T-helper 1 cell (primary cell): Measurements from ENCODE around the gene MISP3.
A peak's percentile ranks its signal among the peaks of the same experiment; 100 is the strongest.
"Not testable (repeated sequence)": the region's sequence is repeated elsewhere in the genome, so short reads cannot be mapped to it uniquely, and the experiment has no call there.

Source experiments
- DNase-seq, 5 donors: peaks; one replicate each; pipeline ENCODE4 v3.0.0-alpha.2; 2012 to 2020
- total RNA-seq, 4 donors: gene quantifications; one replicate each; lab custom pipeline; 2026; lab: John Stamatoyannopoulos, UW

MISP3 gene
- total RNA-seq: 0.54 to 1.7 (median 1.1) reads per million in 4 donors

DNA sequence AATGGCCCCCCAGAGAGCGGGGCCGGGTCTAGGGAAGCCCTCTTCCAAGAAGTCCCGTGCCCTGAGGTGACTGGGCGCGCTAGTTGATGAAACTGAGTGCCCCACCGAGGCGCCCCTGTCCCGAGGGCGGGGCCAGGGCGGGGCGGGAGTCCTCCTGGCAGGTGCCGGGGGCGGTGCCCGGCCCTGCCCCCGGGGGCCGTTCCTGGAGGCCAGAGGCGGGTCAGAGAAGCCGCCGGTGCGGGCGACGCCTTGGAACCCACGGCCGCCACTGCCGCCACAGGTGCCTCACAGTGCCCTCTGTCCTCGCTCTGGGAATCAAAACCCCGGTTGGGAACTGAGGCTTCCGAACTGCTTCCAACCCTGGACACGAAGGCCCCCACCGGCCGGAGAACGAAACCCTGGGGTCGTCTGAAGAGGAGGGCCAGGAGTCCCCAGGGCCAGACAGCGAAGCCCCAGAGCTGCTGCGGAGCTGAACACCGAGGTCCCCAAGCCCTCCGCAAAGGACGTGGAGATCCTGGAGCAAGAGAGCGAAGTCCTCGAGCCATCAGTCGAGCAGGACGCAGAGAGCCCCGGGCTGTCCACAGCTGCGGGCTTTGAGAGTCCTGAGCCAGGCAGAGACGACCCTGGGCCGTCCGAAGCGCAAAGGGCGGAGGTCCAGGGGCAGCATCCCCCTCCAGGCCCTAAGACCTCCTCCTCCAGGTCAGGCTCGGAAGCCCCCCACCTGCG, at the start of gene MISP3:
TSS of gene MISP3 (plus strand) at position 252 of the 726 bp plus-strand sequence. CDS start 524 bp downstream, outside the sequence.
- DNase-seq: peak in 1 of 5 donors; percentile 43

GRCh38 chr19:14023404-14024235, 49.0 kb upstream of the MISP3 start:
- DNase-seq: no peak

DNA sequence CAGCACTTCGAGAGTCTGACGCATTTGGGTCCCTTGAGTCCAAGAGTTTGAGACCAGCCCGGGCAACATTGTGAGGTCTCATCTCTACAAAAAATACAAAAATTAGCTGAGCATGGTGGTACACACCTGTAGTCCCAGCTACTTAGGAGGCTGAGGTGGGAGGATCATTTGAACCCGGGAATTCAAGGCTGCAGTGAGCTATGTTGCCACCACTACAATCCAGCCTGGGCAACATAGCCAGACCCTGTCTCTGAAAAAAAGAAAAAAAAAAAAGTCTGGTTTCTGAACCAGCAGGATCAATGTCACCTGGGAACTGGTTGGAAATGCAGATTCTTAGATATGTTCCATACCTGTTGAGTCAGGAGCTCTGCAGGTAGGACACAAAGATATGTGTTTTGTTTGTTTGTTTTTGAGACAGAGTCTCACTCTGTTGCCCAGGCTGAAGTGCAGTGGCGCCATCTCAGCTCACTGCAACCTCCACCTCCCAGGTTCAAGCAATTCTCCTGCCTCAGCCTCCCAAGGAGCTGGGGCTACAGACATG, 45.9 kb upstream of the MISP3 start:
- DNase-seq: not testable (repeated sequence)

GRCh38 chr19:14027856-14028450, 44.6 kb upstream of the MISP3 start, which contains the start of gene RLN3:
Gene RLN3 (plus strand): TSS chr19:14028148. CDS start chr19:14028205, 57 bp downstream.
- no peak for DNase-seq

GRCh38 chr19:14028901-14029300, 43.7 kb upstream of the MISP3 start:
- no peak for DNase-seq

DNA sequence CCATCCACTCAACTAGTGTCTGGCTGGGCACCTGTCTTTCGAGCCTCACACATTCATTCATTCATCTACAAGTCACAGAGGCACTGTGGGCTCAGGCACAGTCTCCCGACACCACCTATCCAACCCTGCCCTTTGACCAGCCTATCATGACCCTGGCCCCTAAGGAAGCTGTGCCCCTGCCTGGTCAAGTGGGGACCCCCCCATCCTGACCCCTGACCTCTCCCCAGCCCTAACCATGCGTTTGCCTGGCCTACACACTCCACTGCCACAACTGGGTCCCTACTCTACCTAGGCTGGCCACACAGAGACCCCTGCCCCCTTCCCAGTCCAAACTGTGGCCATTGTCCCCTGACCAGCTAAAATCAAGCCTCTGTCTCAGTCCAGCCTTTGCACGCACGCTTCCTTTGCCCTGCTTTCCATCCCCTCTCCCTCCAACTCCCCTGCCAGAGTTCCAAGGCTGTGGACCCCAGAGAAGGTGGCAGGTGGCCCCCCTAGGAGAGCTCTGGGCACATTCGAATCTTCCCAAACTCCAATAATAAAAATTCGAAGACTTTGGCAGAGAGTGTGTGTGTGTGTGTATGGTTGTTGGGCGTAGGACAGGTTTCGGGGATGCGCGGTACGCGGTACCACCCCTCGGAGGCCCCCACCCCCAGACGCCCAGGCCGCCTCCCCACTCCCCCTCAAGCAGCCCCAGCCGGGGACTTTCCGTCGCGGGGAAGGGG, 41.4 kb upstream of the MISP3 start:
- DNase-seq: peak in 2 of 5 donors; percentile 63 to 78

GRCh38 chr19:14031719-14032480, 40.7 kb upstream of the MISP3 start, which contains the start of gene IL27RA:
Gene IL27RA (plus strand): TSS chr19:14031762. CDS start chr19:14031873, 111 bp downstream.
- DNase-seq: peak; percentile 58 to 79 (median 72)

- no peak for DNase-seq
Observed at GRCh38 chr19:14033946-14034345, 38.6 kb upstream of the MISP3 start.

GRCh38 chr19:14035159-14035558, 37.4 kb upstream of the MISP3 start:
- DNase-seq: not testable (repeated sequence)

DNA sequence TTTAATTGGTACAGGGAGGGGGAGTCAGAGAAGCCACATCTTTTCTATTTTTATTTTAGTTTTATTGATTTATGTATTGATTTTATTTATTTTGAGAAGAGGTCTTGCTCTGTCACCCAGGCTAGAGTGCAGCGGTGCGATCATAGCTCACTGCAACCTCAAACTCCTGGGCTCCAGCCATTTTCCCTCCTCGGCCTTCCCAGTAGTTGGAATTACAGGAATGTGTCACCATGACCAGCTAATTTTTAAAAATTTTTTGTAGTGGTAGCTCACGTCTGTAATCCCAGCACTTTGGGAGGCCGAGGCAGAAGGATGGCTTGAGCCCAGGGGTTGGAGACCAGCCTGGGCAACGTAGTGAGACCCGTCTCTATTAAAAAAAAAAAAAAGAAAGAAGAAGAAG, 36.9 kb upstream of the MISP3 start:
- DNase-seq: no peak

GRCh38 chr19:14039181-14039580, 33.4 kb upstream of the MISP3 start:
- no peak for DNase-seq

DNA sequence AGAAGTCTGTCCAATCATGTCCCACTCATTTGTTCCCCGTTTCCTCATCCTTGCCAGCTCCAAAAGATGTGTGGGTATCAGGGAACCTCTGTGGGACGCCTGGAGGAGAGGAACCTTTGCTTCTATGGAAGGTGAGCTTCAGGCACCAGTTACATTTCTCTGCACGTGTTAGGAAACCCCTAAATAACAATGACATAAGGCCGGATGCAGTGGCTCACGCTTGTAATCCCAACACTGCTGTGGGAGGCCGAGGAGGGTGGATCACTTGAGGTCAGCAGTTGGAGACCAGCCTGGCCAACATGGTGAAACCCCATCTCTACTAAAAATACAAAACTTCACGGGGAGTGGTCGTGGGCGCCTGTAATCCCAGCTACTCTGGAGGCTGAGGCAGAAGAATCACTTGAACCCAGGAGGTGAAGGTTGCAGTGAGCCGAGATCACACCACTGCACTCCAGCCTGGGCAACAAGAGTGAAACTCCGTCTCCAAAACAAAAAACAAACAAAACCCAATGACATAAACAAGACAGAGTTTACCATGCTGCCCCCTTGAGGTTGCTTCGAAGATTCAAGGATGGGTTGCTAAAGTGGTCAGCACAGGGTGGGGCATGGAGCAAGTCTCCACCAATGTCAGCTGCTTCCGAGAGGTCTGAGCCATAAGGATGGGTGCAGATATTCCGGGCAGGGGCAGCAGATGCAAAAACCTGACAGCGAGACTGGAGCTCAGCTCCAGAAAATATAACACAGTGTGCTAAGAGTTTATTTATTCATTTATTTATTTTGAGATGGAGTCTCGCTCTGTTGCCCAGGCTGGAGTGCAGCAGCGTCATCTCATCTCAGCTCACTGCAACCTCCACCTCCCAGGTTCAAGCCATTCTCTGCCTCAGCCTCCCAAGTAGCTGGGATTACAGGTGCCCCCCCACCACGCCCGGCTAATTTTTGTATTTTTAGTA, 29.7 kb upstream of the MISP3 start:
- DNase-seq: peak in 2 of 5 donors; percentile 28 to 54

DNA sequence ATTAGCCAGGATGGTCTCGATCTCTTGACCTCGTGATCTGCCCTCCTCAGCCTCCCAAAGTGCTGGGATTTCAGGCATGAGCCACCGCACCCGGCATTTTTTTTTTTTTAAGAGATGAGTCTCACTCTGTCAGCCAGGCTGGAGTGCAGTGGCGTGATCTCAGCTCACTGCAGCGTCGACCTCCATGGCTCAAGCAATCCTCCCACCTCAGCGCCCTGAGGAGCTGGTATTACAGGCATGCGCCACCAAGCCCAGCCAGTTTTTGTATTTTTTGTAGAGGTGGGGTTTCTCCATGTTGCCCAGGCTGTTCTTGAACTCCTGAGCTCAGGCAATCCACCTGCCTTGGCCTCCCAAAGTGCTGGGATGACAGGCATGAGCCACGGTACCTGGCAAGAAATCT, 24.7 kb upstream of the MISP3 start:
- DNase-seq: not testable (repeated sequence)

- DNase-seq: peak; percentile 24 to 69 (median 56)
Observed at GRCh38 chr19:14048443-14049153, 24.0 kb upstream of the MISP3 start.

GRCh38 chr19:14050512-14050911, 22.1 kb upstream of the MISP3 start:
- DNase-seq: no peak

- DNase-seq: not testable (repeated sequence)
Observed at GRCh38 chr19:14050961-14051360, 21.6 kb upstream of the MISP3 start.

- DNase-seq: no peak
Observed at GRCh38 chr19:14051980-14052379, 20.6 kb upstream of the MISP3 start.

DNA sequence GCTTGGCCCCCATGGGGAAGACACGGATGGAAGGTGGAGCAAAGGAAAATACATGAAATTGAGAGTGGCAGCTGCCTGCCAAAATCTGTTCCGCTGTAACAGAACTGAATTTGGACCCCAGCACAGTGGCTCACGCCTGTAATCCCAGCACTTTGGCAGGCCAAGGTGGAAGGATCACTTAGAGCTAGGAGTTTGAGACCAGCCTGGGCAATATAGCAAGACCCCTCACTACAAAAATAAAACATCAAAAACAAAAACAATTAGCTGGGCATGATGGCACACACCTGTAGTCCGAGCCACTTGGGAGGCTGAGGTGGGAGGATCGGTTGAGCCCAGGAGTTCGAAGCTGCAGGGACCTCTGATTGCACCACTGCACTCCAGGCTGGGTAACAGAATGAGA, 20.1 kb upstream of the MISP3 start:
- no peak for DNase-seq

GRCh38 chr19:14053032-14053431, 19.6 kb upstream of the MISP3 start:
- DNase-seq: no peak
